ENCODE data around the gene EFCAB9. TPM values are rescaled to one million over a fixed set of nuclear protein-coding genes. Genes with fewer than 3 reads are reported as not detected.

EFCAB9 gene
- total RNA-seq, 4 donors from 2014 or later, result not detected

DNA sequence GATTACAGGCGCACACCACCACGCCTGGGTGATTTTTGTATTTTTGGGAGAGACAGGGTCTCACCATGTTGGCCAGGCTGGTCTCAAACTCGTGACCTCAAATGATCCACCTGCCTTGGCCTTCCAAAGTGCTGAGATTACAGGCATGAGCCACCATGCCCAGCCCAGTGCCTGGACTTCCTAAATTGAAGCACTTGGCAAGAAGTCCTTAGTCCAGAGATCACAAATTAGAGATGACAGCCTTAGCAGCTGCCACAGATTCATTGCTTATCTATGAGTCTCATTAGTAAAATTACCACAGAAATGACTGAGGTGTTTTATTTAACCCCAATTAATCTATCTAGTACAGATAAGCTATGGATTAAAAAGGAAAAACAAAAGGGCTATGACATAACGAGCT, 19.2 kb downstream of the EFCAB9 start:
- no peaks in the 10 kb centered on the region for H3K9me3 ChIP-seq
- H3K4me1 ChIP-seq, result no peaks in the 10 kb centered on the region
- no peak overlapping the region for H3K27ac ChIP-seq (replicated peaks in 1 of 4)
- intact Hi-C loops (cut with DNase I), result no loop called here
- TF ChIP-seq POLR2AphosphoS5 (IDR thresholded peaks at IDR 0.05) (no peak), POLR2A (IDR thresholded peaks at IDR 0.05; ENCODE audit: low read depth) (no peak), EP300 (IDR thresholded peaks at IDR 0.05) (no peak)
- TF ChIP-seq, protein P1, sequence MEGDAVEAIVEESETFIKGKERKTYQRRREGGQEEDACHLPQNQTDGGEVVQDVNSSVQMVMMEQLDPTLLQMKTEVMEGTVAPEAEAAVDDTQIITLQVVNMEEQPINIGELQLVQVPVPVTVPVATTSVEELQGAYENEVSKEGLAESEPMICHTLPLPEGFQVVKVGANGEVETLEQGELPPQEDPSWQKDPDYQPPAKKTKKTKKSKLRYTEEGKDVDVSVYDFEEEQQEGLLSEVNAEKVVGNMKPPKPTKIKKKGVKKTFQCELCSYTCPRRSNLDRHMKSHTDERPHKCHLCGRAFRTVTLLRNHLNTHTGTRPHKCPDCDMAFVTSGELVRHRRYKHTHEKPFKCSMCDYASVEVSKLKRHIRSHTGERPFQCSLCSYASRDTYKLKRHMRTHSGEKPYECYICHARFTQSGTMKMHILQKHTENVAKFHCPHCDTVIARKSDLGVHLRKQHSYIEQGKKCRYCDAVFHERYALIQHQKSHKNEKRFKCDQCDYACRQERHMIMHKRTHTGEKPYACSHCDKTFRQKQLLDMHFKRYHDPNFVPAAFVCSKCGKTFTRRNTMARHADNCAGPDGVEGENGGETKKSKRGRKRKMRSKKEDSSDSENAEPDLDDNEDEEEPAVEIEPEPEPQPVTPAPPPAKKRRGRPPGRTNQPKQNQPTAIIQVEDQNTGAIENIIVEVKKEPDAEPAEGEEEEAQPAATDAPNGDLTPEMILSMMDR (IDR thresholded peaks at IDR 0.05), result no peak
- no peak for DNase-seq (ENCODE audit: extremely low spot score)
- 90% methylated on average over 4 of the region's 4 CpGs for WGBS
- no peaks in the 10 kb centered on the region for H3K27me3 ChIP-seq
- H3K36me3 ChIP-seq, result peaks cover 6 to 45% (median 25%) of the 10 kb centered on the region in 4 donors
- H3K4me3 ChIP-seq, result no peak overlapping the region

DNA sequence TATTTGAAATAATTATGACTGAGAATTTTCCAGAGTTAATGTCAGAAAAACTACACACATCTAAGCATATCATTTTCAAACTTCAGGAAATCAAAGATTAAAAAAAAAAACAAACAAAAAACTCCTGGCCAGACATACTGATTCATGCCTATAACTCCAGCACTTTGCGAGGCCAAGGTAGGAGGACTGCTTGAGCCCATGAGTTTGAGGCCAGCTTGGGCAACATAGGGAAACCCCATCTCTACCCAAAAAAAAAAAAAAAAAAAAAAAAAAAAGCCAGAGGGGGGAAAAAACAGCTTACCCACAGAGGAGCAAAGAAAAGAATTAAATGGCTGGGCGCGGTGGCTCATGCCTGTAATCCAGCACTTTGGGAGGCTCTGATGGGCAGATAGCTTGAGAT, 22.4 kb downstream of the EFCAB9 start:
- 95% methylated on average over 3 of the region's 3 CpGs for WGBS
- no peaks in the 10 kb centered on the region for H3K27me3 ChIP-seq
- H3K27ac ChIP-seq (replicated peaks in 1 of 4), result no peak overlapping the region
- no peak for DNase-seq (ENCODE audit: extremely low spot score)
- H3K9me3 ChIP-seq, result peaks cover 0 to 6% (median 0%) of the 10 kb centered on the region in 4 donors
- H3K36me3 ChIP-seq, result peaks cover 0 to 49% (median 16%) of the 10 kb centered on the region in 4 donors
- TF ChIP-seq POLR2A (IDR thresholded peaks at IDR 0.05; ENCODE audit: low read depth) (no peak), EP300 (IDR thresholded peaks at IDR 0.05) (no peak), POLR2AphosphoS5 (IDR thresholded peaks at IDR 0.05) (no peak)
- TF ChIP-seq, protein P1 (IDR thresholded peaks at IDR 0.05), result no peak
- H3K4me3 ChIP-seq, result no peak overlapping the region
- H3K4me1 ChIP-seq, result no peaks in the 10 kb centered on the region
- intact Hi-C loops (cut with DNase I), result no loop called here

DNA sequence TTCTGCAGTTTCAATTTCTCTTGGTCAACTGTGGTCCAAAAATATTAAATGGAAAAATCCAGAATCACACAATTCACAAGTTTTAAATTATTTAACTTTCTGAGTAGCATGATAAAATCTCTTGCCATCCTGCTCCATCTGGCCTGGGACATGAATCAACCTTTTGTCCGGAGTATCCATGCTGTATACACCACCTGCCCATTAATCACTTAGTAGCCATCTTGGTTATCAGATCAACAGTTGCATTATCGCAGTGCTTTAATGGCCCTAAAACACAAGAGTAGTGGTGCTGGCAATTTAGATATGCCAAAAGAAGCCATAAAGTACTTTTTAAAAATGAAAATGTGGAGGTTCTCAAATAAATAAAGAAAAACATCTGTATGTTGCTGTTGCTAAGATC, 25.3 kb downstream of the EFCAB9 start:
- 97% methylated on average over 2 of the region's 2 CpGs for WGBS
- TF ChIP-seq EP300 (IDR thresholded peaks at IDR 0.05) (no peak), POLR2AphosphoS5 (IDR thresholded peaks at IDR 0.05) (no peak)
- Histone ChIP-seq H3K9me3 (peaks cover 0 to 6% (median 0%) of the 10 kb centered on the region in 4 donors), H3K4me1 (no peaks in the 10 kb centered on the region), H3K4me3 (no peak overlapping the region), H3K27me3 (no peaks in the 10 kb centered on the region), H3K36me3 (peaks cover 0 to 51% (median 9%) of the 10 kb centered on the region in 4 donors), H3K27ac (replicated peaks in 1 of 4) (no peak overlapping the region)
- DNase-seq (ENCODE audit: extremely low spot score), result no peak
- intact Hi-C loops (cut with DNase I), result no loop called here

DNA sequence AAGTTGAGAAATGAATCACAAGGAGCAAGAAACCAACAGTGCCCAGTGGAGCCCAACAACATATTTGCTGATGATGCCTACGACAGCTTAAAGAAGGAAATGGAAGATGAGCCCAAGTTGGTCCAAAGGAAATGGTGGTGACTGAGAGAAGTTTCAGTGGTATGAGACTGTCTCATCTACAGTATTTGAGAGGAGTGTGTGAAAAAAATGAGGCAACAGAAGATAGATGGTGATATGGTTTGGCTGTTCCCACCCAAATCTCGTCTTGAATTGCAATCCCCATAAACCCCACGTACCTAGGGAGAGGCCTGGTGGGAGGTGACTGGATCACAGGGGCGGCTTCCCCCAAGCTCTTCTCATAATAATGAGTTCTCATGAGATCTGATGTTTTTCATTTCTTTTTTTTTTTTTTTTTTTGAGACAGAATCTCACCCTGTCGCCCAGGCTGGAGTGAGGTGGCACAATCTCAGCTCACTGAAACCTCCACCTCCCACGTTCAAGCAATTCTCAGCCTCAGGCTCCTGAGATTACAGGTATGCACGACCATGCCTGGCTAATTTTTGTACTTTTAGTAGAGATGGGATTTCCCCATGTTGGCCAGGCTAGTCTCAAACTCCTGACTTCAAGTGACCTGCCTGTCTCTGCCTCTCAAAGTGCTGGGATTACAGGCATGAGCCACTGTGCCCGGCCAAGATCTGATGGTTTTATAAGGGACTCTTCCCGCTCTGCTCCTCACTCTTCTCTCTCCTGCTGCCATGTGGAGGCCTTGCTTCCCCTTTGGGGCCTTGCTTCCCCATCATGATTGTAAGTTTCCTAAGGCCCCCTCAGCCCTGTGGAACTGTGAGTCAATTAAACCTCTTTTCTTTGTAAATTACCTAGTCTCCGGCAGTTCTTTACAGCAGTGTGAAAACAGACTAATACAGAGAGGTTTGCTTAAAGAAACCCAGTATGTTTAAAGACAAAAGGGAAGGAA, 30.2 kb downstream of the EFCAB9 start:
- H3K27me3 ChIP-seq, result no peaks in the 10 kb centered on the region
- 94% methylated on average over 10 of the region's 10 CpGs for WGBS
- intact Hi-C loops (cut with DNase I), result no loop called here
- H3K9me3 ChIP-seq, result peaks cover 0 to 2% (median 0%) of the 10 kb centered on the region in 4 donors
- no peak for DNase-seq (ENCODE audit: extremely low spot score)
- H3K27ac ChIP-seq (replicated peaks in 1 of 4), result no peak overlapping the region
- no peaks in the 10 kb centered on the region for H3K4me1 ChIP-seq
- TF ChIP-seq, protein P1 (IDR thresholded peaks at IDR 0.05), result no peak
- TF ChIP-seq POLR2A (IDR thresholded peaks at IDR 0.05; ENCODE audit: low read depth) (no peak), EP300 (IDR thresholded peaks at IDR 0.05) (no peak), POLR2AphosphoS5 (IDR thresholded peaks at IDR 0.05) (no peak)
- peaks cover 0 to 42% (median 12%) of the 10 kb centered on the region in 4 donors for H3K36me3 ChIP-seq
- no peak overlapping the region for H3K4me3 ChIP-seq

DNA sequence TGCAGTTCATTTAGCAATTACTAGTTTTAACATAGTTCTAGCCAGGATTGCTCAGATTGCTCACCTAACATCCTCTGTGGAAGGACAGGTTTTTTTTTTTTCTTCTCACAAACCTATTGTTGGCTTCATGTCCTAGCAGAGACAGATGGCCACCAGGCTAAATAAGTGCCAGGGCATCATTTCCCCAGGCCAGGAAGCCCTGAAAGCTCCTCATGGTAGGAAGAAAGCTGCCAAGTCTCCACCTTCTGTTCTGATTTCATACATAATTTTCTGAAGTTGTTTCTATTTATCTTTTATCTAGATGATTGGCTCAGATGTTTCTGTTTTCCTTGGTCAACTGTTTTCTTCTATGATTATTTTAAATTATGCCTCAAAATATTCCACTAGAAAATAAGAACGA, 31.0 kb downstream of the EFCAB9 start:
- DNase-seq (ENCODE audit: extremely low spot score), result no peak
- Histone ChIP-seq H3K4me3 (no peak overlapping the region), H3K27ac (replicated peaks in 1 of 4) (no peak overlapping the region), H3K4me1 (no peaks in the 10 kb centered on the region), H3K9me3 (no peaks in the 10 kb centered on the region), H3K36me3 (peaks cover 0 to 34% (median 11%) of the 10 kb centered on the region in 4 donors), H3K27me3 (no peaks in the 10 kb centered on the region)
- WGBS, result 94% methylated on average over 1 of the region's 1 CpG
- TF ChIP-seq POLR2A (IDR thresholded peaks at IDR 0.05; ENCODE audit: low read depth) (no peak), EP300 (IDR thresholded peaks at IDR 0.05) (no peak), POLR2AphosphoS5 (IDR thresholded peaks at IDR 0.05) (no peak)
- TF ChIP-seq, protein P1 (IDR thresholded peaks at IDR 0.05), result no peak
- intact Hi-C loops (cut with DNase I), result no loop called here

All from esophagus muscularis mucosa (tissue), 4 donors.